ENCODE measurements around the gene SLC25A45. TPM values are rescaled to one million over a fixed set of nuclear protein-coding genes. Genes with fewer than 3 reads are reported as not detected.

Gene SLC25A45
- total RNA-seq, 1 experiment from 2014 or later, result 8.5 TPM

- intact Hi-C loops (cut with micrococcal nuclease; ENCODE audit: unreplicated experiment), result no loop called here
- H3K27ac Mint-ChIP-seq (ENCODE audit: unreplicated experiment), result no peak overlapping the region
- TF ChIP-seq CTCF (IDR thresholded peaks at IDR 0.05; ENCODE audit: insufficient read depth in 1 of 2, low read depth in 1 of 2, low read length in 1 of 2, severe bottlenecking in 1 of 2, unreplicated experiment in 1 of 2), result no peak
- H3K27me3 Mint-ChIP-seq (ENCODE audit: insufficient read depth, unreplicated experiment), result no peaks in the 10 kb centered on the region
- H3K4me3 ChIP-seq (ENCODE audit: low read depth, low read length), result no peak overlapping the region
- H3K36me3 Mint-ChIP-seq (ENCODE audit: insufficient read depth, unreplicated experiment), result peaks cover 56% of the 10 kb centered on the region
- DNase-seq, result no peak
- H3K9me3 Mint-ChIP-seq (ENCODE audit: unreplicated experiment), result no peaks in the 10 kb centered on the region
- H3K4me1 Mint-ChIP-seq (ENCODE audit: low read depth, unreplicated experiment), result peaks cover 4% of the 10 kb centered on the region
- ChIA-PET POLR2A (no interaction called here), CTCF (interaction anchor here (1.1 to 1.3 kb wide), 2 partner anchors 20 to 26 kb away, joined by 3 to 4 read pairs; no protein-coding TSS in a partner anchor)
- H3K4me3 Mint-ChIP-seq (ENCODE audit: unreplicated experiment), result no peak overlapping the region
- no TSS peak for BruUV-seq (replicated peaks)
- peaks cover 3% of the 10 kb centered on the region for H3K36me3 ChIP-seq (ENCODE audit: control insufficient read depth, insufficient read depth, low read length)
- no peaks in the 10 kb centered on the region for H3K9me3 ChIP-seq
- no peaks in the 10 kb centered on the region for H3K27me3 ChIP-seq (replicated peaks; ENCODE audit: control insufficient read depth, insufficient read depth, low read length)
- H3K4me1 ChIP-seq, result 0 out of 2 replicates have a peak, but pooled peaks cover 3% of the 10 kb centered on the region
Measured at GRCh38 chr11:65396769-65397745, 14.6 kb upstream of the SLC25A45 start.

GRCh38 chr11:65395961-65396530, 13.6 kb upstream of the SLC25A45 start:
- intact Hi-C loops (cut with micrococcal nuclease; ENCODE audit: unreplicated experiment), result no loop called here
- Mint-ChIP-seq H3K4me1 (ENCODE audit: low read depth, unreplicated experiment) (no peaks in the 10 kb centered on the region), H3K4me3 (ENCODE audit: unreplicated experiment) (no peak overlapping the region), H3K27ac (ENCODE audit: unreplicated experiment) (no peak overlapping the region), H3K9me3 (ENCODE audit: unreplicated experiment) (no peaks in the 10 kb centered on the region), H3K36me3 (ENCODE audit: insufficient read depth, unreplicated experiment) (peaks cover 53% of the 10 kb centered on the region), H3K27me3 (ENCODE audit: insufficient read depth, unreplicated experiment) (no peaks in the 10 kb centered on the region)
- ChIA-PET POLR2A (no interaction called here), CTCF (interaction anchor here (0.5 kb wide), 1 partner anchor 12 kb away, joined by 3 read pairs; no protein-coding TSS in a partner anchor)
- no peaks in the 10 kb centered on the region for H3K4me1 ChIP-seq
- peaks cover 3% of the 10 kb centered on the region for H3K36me3 ChIP-seq (ENCODE audit: control insufficient read depth, insufficient read depth, low read length)
- no peak for DNase-seq
- no peak overlapping the region for H3K4me3 ChIP-seq (ENCODE audit: low read depth, low read length)
- BruUV-seq (replicated peaks), result no TSS peak
- no peak for TF ChIP-seq CTCF (IDR thresholded peaks at IDR 0.05; ENCODE audit: insufficient read depth in 1 of 2, low read depth in 1 of 2, low read length in 1 of 2, severe bottlenecking in 1 of 2, unreplicated experiment in 1 of 2)
- H3K27me3 ChIP-seq (replicated peaks; ENCODE audit: control insufficient read depth, insufficient read depth, low read length), result no peaks in the 10 kb centered on the region
- H3K9me3 ChIP-seq, result no peaks in the 10 kb centered on the region

- ChIA-PET POLR2A (interaction anchor here (0.6 kb wide), 1 partner anchor 608 kb away, joined by 4 read pairs; the partner anchor contains the start of genes BANF1 and EIF1AD), CTCF (no interaction called here)
- no peak for DNase-seq
- Mint-ChIP-seq H3K27me3 (ENCODE audit: insufficient read depth, unreplicated experiment) (no peaks in the 10 kb centered on the region), H3K27ac (ENCODE audit: unreplicated experiment) (no peak overlapping the region), H3K4me1 (ENCODE audit: low read depth, unreplicated experiment) (no peaks in the 10 kb centered on the region), H3K9me3 (ENCODE audit: unreplicated experiment) (no peaks in the 10 kb centered on the region), H3K36me3 (ENCODE audit: insufficient read depth, unreplicated experiment) (peaks cover 41% of the 10 kb centered on the region), H3K4me3 (ENCODE audit: unreplicated experiment) (no peak overlapping the region)
- intact Hi-C loops (cut with micrococcal nuclease; ENCODE audit: unreplicated experiment), result no loop called here
- BruUV-seq (replicated peaks), result no TSS peak
- Histone ChIP-seq H3K4me3 (ENCODE audit: low read depth, low read length) (no peak overlapping the region), H3K9me3 (no peaks in the 10 kb centered on the region), H3K36me3 (ENCODE audit: control insufficient read depth, insufficient read depth, low read length) (peaks cover 3% of the 10 kb centered on the region), H3K4me1 (no peaks in the 10 kb centered on the region), H3K27me3 (replicated peaks; ENCODE audit: control insufficient read depth, insufficient read depth, low read length) (no peaks in the 10 kb centered on the region)
- no peak for TF ChIP-seq CTCF (IDR thresholded peaks at IDR 0.05; ENCODE audit: insufficient read depth in 1 of 2, low read depth in 1 of 2, low read length in 1 of 2, severe bottlenecking in 1 of 2, unreplicated experiment in 1 of 2)
Measured at GRCh38 chr11:65394125-65394536, 11.7 kb upstream of the SLC25A45 start.
